ENCODE measurements around the gene KCNK4.

KCNK4 gene

DNA sequence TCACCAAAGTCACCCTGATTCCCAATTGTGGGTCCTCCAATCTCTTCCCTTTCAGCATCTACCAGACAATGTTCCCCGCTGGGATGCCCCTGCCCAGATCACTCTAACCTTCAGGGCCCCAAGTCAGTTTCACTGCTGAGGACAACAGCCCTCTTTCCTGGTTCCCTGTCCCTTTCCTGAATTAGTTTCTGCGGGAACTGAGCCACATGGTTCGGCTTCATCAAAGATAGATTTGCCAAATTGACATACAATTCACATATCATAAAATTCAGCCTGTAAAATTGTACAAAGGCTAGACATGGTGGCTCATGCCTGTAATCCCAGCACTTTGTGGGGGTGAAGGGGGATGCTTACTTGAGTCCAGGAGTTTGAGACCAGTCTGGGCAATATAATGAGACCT lies 36.9 kb downstream of the KCNK4 start:
- DNase-seq (ENCODE audit: low spot score) = no peak

DNA sequence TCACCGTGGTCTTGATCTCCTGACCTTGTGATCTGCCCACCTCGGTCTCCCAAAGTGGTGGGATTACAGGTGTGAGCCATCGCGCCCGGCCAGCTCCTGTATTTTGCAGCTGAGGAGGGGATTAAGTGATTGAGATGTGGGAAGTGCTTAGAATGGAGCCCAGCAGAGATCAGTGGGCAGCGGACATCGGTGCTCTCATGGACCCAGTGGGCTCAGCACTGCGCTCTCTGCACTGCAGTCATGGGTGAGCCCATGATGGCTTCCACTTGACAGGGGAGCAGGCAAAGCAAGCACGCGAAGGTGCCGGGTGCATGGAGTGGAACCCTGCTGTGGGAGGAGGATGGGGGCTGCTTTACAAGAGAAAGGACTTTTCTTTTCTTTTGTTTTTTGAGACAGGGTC lies 39.8 kb downstream of the KCNK4 start:
- DNase-seq (ENCODE audit: low spot score) = no peak

DNA sequence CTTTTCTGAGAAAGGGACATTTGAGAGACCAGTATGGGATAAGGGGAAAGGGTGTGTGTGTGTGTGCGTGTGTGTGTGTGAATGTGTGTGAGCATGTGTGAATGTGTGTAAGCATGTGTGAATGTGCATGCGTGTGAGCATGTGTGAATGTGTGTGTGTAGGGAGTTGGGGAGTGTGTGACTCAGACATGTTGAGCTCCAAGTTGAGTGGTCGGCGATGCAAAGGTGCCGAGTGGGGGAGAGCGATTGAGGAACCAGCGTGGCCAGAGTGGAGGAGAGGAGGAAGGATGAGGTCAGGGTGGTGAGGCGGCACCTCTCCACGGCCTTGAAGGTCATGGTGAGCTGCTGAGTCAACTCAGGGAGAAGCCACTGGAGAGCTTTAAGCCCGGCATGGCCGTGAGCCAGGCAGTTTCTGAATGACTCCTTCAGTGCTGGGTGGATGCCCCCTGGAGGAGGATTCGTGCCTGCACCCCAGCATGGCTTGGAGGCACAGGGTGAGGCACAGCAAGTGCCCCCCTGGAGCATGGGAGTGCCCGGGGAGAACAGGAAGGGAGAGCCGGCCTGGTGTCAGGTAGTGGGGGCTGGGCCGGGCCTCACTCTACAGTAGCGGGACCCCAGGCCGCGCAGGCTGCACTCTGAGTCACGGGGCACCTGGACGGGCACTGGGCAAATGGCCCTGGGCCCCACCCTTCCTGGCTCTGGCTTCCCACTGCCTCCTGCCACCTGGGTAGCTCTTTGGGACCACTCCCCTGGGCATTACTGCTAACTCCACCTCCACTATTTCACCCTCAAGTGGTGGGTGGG lies 40.7 kb downstream of the KCNK4 start:
- DNase-seq (ENCODE audit: low spot score) = peak; percentile 93

DNA sequence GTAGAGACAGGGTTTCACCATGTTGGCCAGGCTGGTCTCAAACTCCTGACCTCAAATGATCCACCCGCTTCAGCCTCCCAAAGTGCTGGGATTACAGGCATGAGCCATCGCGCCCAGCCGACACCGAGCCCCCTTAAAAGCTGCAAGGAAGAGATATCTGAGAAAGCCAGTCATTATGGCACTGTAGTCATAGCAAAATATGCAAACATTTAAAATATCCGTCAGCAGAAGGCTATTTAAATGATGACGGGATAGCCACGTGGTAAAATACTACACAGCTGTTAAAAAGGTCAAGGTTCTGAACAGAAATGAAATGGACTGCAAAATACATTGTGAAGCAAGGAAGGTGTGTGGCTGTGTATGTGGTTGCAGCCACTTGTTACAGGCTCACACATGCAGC lies 42.5 kb downstream of the KCNK4 start:
- no peak for DNase-seq (ENCODE audit: low spot score)

DNA sequence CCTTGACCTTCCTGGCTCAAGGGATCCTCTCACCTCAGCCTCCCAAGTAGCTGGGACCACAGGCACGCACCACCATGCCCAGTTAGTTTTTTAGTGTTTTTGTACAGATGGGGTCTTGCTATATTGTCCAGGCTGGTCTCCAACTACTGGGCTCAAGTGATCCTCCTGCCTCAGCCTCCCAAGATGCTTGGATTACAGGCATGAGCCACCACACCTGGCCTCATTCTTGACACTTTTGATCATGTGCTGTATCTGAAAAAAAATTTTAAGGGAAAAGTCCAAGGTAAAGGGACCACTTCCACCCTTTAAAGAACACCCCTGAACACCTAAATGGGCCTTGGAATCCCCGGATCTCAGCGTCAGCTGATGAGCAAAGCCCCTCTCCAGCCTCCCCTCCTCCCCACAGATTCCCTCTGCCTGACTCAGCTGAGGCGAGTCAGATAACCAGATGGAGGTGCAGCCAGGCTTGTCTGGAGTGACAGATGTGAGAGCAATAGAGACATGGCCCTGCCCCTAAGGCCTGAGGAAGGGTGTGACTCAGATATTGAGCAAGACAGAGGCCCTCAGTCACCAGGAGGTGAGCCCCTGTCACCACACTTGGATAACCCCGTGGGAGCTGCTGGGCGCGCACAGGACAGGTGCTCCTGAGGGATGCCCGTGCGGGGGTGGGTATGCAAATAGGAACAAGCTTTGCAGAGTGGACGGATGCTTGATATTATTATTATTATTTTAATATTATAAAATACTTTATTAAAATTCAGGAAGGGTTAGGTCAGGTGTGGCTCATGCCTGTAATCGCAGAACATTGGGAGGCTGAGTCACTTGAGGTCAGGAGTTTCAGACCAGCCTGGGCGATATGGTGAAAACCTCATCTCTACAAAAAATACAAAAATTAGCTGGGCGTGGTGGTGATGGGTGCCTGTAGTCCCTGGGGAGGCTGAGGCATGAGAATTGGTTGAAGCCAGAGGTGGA lies 43.9 kb downstream of the KCNK4 start:
- peak; percentile 94 for DNase-seq (ENCODE audit: low spot score)

DNA sequence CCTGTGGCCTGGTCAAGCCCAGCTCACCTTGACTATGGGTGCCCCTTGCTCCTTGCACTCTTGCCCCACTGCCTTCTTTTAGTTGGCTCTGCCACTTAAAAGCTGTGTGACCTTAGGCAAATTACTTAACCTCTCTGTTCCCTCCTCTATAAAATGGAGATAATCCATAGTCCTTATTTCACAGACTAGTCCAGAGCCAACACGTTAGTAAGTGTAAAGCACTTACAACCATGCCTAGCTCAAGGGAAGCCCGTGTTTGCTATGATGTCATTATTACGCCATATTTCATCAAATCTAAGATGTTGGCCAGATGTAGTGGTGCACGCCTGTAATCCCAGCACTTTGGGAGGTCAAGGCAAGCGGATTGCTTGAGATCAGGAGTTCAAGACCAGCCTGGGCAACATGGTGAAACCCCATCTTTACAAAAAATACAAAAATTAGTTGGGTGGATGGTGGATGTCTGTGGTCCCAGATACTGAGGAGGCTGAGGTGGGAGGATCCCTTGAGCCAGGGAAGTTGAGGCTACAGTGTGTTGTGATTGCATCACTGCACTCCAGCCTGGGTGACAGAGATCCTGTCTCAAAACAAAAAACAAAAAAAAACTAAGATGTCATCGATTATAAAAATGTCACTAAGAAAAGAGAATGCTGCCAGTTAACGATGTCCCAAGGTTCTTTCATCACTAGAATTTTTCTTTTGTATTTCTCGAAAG lies 46.6 kb downstream of the KCNK4 start:
- DNase-seq (ENCODE audit: low spot score) = no peak

DNA sequence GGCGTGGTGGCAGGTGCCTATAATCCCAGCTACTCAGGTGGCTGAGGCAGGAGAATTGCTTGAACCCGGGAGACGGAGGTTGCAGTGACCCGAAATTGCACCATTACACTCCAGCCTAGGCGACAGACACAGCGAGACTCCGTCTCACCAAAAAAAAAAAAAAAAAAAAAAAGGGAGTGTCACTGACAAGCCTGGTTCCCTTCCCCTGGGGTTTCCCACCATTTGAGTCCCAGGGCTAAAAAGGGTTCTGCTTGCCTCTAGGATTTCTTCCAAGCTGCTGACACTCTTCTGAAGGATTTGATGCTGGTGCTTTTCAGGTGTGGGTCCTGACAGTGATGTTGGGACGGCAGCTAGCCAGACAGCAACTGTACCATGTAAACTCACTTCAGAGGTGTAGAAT lies 47.6 kb downstream of the KCNK4 start:
- no peak for DNase-seq (ENCODE audit: low spot score)

DNA sequence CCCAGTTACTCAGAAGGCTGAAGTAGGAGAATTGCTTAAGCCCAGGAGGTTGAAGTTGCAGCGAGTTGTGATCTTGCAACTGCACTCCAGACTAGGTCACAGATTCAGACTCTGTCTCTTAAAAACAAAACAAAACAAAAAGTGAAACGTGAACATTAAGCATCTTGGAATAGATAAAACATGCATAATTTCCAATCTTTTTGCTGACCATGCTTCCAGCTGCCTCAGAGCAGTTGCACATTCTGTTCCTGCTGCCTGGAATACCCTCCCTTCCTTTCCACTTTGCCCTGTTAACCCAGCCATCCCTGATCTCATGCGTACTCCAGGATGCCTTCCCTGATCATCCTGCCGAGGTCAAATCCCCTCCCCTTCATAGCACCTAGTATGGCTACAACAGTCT lies 48.2 kb downstream of the KCNK4 start:
- no peak for DNase-seq (ENCODE audit: low spot score)

DNA sequence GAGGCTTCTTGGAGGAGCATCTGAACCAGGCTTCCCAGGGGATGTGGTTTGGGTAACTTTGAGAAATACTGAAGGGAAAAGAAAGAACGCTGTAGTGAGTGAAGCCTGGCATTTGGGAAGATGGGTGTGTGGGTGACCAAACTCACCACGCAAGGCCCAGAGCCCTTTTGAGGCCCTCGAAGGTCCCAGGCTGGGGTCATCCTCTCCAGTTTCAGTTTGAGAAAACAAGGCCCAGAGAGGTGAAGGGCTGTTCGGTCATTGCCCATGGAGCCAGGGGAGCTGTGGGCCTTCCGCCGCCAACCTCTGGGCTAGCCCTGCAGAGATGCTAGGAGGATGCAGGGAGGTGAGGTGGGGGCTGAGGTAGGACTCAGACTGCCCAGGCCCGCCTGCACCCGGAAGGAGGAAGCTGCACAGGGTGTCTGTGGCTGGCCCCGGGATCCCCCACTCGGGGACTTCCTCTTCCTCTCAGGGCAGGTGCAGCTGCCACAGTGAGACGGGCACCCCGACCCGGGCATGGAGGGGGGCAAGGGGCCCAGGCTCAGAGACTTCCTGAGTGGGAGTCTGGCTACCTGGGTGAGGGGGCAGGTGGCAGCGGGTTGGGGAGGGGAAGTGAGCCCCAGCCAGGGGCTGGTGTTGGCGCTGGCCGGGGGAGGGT lies 48.8 kb downstream of the KCNK4 start, which contains the start of gene CCDC88B:
Gene CCDC88B, plus strand, starts transcription at position 451 of the 655 bp plus-strand sequence. Its CDS starts 63 bp downstream, at position 514.
- no peak for DNase-seq (ENCODE audit: low spot score)

DNA sequence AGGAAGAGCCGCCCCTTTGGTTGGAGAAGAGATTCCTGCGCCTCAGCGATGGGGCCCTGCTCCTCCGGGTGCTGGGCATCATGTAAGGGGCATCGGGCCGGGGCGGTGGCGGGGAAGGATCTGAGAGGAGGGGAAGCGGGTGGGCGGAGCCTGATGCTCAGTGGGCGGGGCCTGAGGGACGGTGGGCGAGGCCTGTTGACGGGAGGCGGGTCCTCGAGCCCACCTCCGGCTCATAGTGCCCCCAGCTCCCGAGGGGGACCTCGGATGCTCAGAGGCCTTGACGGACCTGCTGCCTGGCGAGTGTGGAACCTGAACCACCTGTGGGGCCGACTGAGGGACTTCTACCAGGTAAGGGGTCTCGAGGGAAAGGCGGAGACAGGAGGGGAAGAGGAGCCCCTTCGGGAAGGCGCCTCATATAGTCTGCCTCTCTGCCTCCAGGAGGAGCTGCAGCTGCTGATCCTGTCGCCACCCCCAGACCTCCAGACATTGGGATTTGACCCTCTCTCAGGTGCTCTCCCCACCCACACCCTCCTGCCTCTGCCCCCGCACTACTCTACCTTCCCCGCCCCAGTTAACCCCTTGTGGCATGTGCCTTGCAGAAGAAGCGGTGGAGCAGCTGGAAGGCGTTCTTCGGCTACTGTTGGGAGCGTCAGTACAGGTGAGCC lies 49.7 kb downstream of the KCNK4 start:
- no peak for DNase-seq (ENCODE audit: low spot score)

DNA sequence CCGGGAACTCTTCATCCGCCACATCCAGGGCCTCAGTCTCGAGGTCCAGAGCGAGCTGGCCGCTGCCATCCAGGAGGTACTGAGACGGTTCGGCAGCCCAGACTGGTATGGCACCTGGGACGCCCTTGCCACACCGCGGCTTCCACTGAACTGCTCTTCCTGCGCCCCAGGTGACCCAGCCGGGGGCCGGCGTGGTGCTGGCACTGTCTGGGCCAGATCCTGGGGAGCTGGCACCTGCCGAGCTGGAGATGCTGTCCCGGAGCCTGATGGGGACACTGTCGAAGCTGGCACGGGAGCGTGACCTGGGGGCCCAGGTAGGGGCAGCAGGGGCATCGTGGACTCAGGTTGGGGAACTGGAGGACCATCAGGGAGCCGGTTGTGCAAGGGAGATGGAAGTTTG lies 50.3 kb downstream of the KCNK4 start:
- no peak for DNase-seq (ENCODE audit: low spot score)

DNA sequence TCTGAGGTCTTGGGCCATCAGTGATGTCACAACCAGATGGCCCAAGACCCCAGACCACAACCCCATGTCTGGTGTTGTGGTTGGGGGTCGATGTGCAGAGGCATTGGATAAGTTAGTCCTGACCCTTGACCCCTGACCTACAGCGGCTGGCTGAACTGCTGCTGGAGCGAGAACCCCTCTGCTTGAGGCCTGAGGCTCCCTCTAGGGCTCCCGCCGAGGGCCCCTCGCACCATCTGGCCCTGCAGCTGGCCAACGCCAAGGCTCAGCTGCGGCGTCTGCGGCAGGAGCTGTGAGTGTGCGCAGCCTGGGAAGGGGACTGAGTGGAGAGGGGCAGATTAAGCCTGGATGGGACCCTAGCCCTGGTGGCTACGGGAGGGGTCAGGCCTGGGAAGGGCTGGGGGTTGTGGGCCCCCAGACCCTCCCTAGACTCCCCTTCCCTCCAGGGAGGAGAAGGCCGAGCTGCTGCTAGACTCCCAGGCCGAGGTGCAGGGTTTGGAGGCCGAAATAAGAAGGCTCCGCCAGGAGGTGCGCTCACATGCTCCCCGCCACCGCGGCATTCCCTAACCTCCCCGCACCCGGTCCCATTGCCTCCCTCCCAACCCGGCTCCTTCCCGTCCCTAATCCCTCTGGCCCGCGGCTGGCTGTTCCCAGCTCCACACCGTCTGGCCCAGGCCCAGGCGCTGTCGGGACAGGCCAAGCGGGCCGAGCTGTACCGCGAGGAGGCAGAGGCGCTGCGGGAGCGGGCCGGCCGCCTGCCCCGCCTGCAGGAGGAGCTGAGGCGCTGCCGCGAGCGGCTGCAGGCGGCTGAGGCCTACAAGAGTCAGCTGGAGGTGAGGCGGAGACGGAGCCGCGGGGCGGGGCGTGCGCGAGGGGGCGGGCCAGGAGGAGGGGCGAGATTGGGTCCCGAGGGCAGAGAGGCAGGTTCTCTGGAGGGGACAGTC lies 51.0 kb downstream of the KCNK4 start:
- peak; percentile 94 for DNase-seq (ENCODE audit: low spot score)

DNA sequence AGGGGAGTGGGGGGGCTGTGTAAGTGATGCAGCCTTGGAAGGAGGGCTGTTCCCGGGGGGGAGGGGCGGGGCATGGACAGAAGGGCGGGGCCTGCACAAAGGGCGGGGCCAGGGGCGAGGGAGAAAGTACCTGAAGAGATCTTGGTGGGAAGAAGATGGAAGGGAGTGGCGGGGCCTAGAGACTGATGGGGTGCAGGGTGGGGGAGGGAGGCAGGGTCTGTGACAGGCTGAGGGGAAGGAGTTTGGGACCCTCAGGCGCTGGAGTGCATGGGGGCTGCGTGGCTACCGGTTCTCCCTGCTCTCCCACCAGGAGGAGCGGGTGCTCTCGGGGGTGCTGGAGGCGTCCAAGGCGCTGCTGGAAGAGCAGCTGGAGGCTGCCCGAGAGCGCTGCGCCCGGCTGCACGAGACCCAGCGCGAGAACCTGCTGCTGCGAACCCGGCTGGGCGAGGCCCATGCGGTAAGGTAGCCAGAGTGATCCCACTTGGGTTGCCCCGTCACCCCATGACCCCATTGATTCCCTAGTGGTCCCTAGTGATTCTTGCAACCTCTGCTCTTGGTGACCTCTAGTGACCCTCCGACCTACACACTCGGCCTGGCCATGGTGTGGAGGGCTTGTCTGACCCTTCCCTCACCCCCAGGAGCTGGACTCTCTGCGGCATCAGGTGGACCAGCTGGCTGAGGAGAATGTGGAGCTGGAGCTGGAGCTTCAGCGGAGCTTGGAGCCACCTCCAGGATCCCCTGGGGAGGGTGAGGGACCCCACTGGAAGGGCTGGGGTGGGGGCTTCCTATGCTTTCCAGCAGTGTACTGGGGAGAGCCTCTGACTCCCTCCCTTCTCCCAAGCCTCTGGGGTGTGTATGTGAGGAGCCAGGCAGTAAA lies 52.0 kb downstream of the KCNK4 start:
- no peak for DNase-seq (ENCODE audit: low spot score)

DNA sequence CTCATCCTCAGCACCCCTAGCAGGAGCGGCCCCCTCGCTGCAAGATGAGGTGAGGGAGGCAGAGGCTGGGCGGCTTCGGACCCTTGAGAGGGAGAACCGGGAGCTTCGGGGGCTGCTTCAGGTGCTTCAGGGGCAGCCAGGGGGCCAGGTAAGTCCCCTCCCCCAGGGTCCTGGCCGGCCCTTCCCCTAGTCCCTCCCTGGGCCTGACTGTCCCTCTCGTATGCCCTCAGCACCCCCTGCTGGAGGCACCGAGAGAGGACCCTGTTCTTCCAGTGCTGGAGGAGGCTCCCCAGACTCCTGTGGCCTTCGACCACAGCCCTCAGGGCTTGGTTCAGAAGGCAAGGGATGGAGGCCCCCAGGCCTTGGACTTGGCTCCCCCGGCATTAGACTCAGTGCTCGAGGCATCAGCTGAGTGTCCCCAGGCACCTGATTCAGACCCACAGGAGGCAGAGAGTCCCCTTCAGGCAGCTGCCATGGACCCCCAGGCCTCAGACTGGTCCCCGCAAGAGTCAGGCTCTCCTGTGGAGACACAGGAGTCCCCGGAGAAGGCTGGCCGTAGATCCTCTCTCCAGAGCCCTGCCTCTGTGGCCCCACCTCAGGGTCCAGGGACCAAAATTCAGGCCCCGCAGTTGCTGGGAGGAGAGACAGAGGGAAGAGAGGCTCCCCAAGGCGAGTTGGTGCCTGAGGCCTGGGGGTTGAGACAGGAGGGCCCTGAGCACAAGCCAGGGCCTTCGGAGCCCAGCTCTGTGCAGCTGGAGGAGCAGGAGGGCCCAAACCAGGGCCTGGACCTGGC lies 52.9 kb downstream of the KCNK4 start:
- no peak for DNase-seq (ENCODE audit: low spot score)

DNA sequence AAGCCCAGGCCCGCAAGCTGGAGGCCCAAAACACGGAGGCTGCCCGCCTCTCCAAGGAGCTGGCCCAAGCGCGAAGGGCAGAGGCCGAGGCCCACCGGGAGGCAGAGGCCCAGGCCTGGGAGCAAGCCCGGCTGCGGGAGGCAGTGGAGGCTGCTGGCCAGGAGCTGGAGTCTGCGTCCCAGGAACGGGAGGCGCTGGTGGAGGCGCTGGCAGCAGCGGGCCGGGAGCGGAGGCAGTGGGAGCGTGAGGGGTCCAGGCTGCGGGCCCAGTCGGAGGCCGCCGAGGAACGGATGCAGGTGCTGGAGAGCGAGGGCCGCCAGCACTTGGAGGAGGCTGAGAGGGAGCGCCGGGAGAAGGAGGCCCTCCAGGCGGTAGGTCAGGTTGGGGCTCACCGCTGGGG lies 53.7 kb downstream of the KCNK4 start:
- no peak for DNase-seq (ENCODE audit: low spot score)

DNA sequence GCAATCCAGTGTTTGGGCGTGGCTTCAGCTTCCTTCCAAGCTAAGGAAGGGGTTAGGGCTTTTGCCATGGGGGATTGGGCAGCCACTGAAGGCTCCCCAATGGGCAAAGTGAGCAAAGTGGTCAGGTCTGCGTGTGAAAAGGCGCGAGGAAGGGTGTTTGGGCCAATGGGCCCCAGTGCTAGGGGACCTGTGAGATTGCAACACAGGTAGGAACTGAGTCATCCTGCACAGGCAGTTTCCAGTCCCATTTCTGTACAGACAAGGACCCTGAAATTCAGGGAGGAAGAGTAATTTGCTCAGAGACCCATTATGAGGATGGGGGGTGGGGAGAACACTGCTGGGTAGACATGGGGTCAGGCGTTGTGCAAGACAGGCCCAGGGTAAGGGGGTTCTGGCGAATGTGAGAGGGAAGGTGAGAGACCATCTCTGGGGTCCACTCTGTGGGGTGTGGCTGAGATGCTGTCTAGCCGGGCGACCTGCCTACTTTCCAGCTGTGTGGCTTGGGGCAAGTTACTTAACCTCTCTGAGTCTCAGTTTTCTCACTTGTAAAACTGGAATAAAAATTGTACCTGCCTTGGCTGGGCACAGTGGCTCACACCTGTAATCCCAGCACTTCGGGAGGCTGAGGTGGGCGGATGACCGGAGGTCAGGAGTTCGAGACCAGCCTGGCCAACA lies 56.2 kb downstream of the KCNK4 start:
- DNase-seq (ENCODE audit: low spot score) = no peak

DNA sequence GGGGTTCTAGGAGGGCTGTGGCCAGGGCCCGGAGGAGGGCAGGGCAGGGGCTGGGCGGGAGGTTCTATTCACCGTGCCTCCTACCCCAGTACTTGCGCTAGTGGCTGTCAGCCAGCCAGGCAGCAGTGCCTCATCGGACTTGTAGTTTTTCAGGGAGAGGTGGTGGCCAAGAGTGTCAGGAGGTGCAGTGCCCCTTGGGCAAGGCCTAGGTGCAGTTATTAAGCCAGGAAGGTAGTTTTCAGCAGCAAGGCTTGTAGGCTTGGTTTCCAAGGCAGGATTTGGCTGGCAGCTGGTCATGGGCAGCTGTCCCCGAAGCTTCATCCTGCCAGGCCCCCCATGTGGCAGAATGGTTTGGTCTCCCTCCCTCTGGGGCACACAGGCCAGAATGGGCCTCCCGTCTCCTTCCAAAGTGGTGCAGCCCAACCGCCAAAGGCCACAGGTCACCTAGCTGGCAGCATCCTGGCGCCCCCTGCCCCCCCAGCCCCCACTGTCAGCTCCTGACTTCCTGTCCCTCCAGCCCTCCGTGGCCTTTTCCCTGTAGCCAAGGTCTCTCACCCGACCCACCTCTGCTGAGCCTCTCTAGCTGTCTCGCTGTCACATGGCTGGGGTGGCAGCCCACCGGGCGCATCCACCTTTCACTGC lies 57.4 kb downstream of the KCNK4 start:
- DNase-seq (ENCODE audit: low spot score) = no peak
